PFSK-1 (cell line): ENCODE results near the gene NELFB.

Source experiments
- POLR2AphosphoS5 ChIP-seq: IDR thresholded peaks from 2 replicates; pipeline ENCODE4 v1.6.1; 2012; ENCODE audit warnings: low read depth, mild to moderate bottlenecking, control low read depth, low read length, moderate library complexity
- SIN3A ChIP-seq: IDR thresholded peaks from 2 replicates; pipeline ENCODE4 v1.6.1; 2012; ENCODE audit warnings: mild to moderate bottlenecking, low read length, moderate library complexity, borderline replicate concordance; ENCODE audit not compliant: insufficient read depth
- TAF1 ChIP-seq: IDR thresholded peaks from 2 replicates; pipeline ENCODE4 v1.6.1; 2012; ENCODE audit warnings: low read length, control low read depth, borderline replicate concordance; ENCODE audit not compliant: insufficient read depth

DNA sequence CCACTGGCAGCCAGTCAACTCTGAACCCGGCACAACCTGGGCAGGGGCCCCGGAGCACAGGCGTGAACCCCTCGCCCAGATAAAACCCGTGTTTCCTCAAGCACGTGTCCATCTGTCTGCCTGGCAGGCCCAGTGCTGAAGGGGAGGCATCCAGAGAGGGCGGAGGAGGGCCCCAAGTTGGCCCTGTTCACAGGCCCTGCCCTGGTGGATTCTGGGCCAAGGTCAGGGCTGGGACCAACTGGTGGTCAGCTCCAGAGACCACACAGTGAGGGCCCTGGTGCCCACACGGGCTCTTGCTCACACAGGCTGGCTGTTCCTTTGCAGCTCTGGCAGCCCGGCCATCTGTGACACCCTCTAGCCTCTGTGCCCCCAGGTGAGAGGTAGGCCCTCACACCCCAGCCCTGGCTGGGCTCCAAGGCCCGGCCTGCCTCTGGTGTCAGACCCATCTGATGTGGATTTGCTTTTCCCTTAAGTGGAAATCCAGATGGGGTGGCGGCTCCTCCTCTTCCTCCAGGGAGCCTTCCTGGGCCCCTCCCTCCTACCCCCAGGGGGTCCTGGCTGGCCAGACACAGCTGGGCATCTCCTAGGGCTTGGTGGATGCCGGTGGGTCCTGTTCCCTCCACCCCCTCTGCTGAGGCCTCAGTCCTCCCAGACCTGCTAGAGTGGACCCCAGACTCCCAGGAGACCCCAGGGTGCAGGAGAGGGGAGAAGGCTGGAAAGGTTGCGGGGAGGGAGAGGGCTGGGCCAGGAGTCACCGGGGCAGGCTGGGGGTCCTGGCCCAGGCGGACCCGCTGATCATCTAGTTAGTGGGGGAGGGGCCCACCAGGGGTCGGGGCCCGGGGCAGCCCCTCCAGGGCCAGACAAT, 4.6 kb upstream of the NELFB start:
- TF ChIP-seq SIN3A (no peak), TAF1 (no peak), POLR2AphosphoS5 (no peak)
